Measurements from ENCODE around the gene STARD4. TPM values are rescaled to one million over a fixed set of nuclear protein-coding genes. Genes with fewer than 3 reads are reported as not detected.
A peak's percentile ranks its signal among the peaks of the same experiment; 100 is the strongest.

Gene STARD4, protein sequence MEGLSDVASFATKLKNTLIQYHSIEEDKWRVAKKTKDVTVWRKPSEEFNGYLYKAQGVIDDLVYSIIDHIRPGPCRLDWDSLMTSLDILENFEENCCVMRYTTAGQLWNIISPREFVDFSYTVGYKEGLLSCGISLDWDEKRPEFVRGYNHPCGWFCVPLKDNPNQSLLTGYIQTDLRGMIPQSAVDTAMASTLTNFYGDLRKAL
- total RNA-seq, result 41.7 and 52.4 TPM in 2 replicates

GRCh38 chr5:111512375-111513130 lies at the start of gene STARD4:
TSS of gene STARD4 (minus strand) at chr5:111512535. CDS start at chr5:111507433, 5,102 bp downstream.
- peak; percentile 84 to 98 for DNase-seq (ENCODE audit: low read depth in 2 of 2)

GRCh38 chr5:111559680-111560079 lies 47.3 kb upstream of the STARD4 start:
- DNase-seq (ENCODE audit: low read depth in 2 of 2), result no peak

GRCh38 chr5:111557686-111558085 lies 45.4 kb upstream of the STARD4 start:
- no peak for DNase-seq (ENCODE audit: low read depth in 2 of 2)

DNA sequence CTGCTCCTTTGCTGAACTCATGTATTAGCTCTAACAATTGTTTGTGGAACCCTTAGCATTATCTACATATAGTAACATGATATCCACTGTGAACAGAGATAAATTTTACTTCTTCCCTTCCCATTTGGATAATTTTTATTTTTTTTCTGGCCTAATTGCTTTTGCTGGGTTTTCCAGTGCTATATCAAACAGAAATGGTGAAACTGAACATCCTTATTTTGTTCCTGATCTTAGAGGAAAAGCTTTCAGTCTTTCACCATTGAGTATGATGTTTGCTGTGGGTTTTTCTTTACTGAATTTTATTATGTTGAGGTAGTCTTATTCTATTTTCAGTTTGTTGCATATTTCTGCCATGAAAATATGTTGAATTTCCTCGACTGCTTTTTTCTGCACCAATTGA lies 44.8 kb upstream of the STARD4 start:
- no peak for DNase-seq (ENCODE audit: low read depth in 2 of 2)

DNA sequence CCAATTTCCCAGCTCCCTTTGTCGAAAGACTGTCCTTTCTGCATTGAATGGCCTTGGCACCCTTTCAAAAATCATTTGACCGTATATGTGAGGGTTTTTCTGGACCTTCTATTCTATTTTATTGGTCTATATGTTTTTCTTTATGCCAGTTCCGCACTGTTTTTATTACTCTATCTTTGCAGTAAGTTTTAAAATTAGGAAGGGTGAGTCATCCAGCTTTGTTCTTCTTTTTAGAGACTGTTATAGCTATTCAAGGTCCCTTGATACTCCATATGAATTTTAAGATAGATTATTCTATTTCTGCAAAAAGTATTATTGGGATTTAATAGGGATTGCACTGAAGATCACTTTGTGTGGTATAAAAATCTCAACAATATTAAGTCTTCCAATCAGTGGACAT lies 44.2 kb upstream of the STARD4 start:
- no peak for DNase-seq (ENCODE audit: low read depth in 2 of 2)

- no peak for DNase-seq (ENCODE audit: low read depth in 2 of 2)
These were observed 43.4 kb upstream of the STARD4 start for GRCh38 chr5:111555760-111556159.

DNA sequence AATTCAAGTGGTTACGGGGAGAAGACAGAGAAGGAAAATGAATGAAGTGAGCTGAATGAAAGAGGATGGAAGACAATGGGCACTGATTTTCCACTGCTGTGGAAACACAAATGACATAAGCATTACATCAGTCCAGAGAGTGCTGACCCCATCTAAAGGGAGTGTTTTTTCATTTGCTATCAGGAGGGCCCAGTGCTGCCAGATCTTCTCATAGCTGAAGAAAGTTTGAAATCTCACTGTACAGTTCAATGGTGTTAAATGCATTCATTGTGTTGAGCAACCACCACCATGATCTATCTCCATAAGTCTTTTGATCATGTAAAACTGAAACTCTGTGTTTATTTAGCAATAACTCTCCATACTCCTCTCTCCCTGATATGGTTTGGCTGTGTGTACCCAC lies 41.5 kb upstream of the STARD4 start:
- DNase-seq (ENCODE audit: low read depth in 2 of 2), result no peak

DNA sequence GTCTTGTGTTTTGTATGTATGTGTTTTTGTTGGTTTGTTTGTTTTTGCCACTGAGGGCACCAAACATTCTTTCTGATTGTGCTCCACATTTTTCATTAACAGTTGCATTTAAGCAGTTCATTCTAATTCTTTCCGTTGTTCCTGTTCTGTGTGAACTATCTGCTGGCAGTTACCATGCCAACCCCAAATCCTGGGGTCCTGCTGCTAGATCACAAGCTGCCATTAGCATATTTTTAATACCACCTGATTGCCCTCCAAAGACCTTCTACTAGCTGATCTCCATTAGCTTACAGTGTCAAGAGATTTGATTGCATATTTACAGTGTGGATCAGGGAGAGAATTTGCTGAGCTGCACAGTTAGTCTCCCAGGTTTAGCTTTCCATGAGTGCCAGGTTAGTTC lies 40.6 kb upstream of the STARD4 start:
- no peak for DNase-seq (ENCODE audit: low read depth in 2 of 2)

- DNase-seq (ENCODE audit: low read depth in 2 of 2), result no peak
These were observed 40.2 kb upstream of the STARD4 start for GRCh38 chr5:111552492-111552891.

- peak; percentile 56 to 84 for DNase-seq (ENCODE audit: low read depth in 2 of 2)
These were observed 39.4 kb upstream of the STARD4 start for GRCh38 chr5:111551569-111552275.

GRCh38 chr5:111551161-111551560 lies 38.8 kb upstream of the STARD4 start:
- DNase-seq (ENCODE audit: low read depth in 2 of 2), result peak in 1 of 2 donors; percentile 64

- DNase-seq (ENCODE audit: low read depth in 2 of 2), result peak; percentile 32 to 95
These were observed 38.1 kb upstream of the STARD4 start for GRCh38 chr5:111550282-111551020.

DNA sequence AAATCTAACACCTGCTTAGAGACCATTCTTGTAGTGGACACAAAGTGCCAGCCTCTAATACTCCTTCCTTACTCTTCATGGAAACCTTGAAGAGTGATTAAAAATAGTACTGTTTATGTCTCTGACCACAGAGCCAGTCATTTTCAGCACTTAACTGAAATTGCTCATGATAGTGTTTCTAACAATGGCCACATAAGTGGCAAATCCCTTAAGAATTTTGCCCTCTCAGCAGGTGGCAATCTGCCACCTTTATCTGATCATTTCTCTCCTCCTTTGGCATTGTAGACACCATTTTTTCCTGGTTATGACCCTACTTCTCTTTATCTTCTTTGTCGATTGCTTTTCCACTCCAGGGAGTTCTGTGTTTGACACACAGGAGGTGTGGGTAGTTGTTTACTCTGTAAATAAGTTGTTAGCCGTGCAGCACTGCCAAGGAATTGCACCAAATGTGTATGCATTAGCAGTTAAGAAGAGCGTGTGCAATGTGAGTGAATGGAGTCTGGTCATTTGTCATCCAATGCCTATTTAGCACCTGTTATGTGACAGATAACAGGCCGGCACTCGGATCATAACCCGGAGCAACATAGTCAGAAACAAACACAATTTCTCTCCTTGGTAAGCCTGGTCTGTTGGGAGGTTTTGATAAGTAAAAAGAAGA lies 36.8 kb upstream of the STARD4 start:
- no peak for DNase-seq (ENCODE audit: low read depth in 2 of 2)

DNA sequence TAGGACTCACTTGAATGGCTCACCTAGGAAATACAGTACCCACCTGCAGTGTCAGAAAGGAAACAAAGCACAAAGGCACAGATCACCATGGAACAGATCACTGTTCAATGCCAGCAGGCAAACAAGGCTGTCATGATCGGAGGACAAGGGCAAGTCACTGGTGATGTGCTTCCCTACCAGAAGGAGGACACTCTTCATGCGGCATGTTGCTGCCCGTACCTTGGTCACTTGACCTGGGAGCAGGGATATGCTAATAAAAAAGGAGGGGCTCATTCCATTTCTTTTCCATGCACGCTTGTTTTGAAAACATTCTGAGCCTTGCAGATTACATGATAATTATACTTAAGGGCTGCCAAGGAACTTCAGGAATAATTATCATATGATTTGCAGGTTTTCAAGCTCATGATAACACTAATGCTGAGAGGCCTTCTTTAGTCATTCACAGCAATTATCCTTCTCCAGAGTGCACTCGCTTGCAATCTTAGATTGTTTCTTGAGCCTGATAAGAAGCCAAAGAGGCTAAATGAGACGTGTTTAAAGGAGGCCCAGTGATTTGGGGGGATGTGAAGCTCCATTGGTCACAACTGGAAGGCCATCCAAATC lies 36.1 kb upstream of the STARD4 start:
- no peak for DNase-seq (ENCODE audit: low read depth in 2 of 2)

GRCh38 chr5:111545031-111545430 lies 32.7 kb upstream of the STARD4 start:
- DNase-seq (ENCODE audit: low read depth in 2 of 2), result no peak

- no peak for DNase-seq (ENCODE audit: low read depth in 2 of 2)
These were observed 25.0 kb upstream of the STARD4 start for GRCh38 chr5:111537141-111538024.

- no peak for DNase-seq (ENCODE audit: low read depth in 2 of 2)
These were observed 23.7 kb upstream of the STARD4 start for GRCh38 chr5:111535879-111536549.

DNA sequence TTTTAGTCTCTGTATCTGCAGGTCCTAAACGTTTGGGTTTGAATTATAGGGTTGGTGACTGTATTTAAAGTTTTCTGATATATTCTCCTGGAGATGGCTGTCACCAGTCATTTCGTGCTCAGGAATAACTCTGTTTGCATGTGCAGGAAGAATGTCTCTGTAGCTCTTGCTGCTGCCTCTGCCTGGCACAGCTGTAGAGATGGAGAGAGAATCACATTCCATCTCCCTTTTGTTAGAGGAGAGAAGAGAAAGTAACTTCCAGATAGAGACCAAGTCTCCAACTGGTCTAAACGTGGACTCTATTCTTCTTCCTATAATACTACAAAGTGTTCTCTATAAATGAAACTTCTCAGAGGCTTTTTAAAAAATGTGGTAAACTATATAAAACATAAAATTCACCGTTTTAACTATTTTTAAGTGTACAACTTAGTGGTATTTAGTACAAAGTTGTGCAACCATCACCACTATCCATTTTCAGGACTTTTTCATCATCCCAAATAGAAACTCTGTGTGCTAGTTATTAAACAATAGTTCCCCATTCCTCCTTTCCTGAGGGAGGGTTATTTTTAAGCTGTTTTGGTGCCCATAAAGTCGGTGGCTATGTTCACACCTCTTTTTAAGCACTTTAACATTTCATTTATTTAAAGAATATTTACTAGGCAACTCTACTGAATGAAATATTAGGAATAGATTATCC lies 20.7 kb upstream of the STARD4 start:
- DNase-seq (ENCODE audit: low read depth in 2 of 2), result no peak

DNA sequence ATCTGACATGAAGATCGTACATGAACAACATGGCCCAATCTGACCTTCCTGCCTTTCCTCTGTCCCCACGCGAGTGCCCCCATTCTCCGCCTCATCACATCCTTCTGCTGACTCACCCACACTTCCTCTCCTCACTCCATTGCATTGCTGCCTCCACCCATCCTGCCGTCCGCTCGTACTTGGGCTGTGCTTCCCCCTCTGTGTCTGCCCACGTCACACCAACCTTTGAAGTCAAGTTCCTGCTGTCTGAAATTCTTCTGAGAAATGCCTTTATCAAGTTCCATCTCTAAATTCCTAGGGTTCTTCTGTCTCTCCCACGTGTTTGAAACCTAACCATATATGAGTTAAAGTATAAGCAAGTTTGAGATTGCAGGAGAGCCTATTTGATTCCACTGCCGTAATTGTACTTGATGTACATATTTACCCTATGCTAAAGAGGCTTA lies 18.0 kb upstream of the STARD4 start:
- DNase-seq (ENCODE audit: low read depth in 2 of 2), result peak in 1 of 2 donors; percentile 89
